Measurements from ENCODE around the gene RAPGEF3.

DNA sequence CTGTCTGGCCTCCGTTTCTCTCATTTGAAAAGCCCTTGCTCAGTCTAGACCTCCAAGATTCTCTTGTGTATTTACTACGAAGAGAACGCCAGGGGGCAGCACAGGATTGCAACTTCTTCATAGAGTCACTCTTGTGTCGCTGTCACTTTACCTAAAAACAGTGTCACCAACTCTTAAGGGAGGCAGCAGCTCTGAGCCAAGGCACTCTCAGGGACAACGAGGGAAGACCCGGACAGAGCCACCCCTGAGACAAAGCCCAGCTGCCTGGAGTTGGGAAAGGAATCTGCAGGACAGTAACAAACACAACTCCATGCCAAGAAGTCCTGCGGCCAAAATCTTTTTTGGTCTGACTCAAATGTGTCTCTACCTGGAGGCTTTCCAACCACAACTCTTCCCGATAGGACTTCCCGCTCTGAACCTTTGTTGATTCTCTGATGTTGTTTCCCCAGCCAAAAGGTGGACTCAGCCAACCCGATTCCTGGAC, 43.2 kb downstream of the RAPGEF3 start:
- TF ChIP-seq, protein P1, sequence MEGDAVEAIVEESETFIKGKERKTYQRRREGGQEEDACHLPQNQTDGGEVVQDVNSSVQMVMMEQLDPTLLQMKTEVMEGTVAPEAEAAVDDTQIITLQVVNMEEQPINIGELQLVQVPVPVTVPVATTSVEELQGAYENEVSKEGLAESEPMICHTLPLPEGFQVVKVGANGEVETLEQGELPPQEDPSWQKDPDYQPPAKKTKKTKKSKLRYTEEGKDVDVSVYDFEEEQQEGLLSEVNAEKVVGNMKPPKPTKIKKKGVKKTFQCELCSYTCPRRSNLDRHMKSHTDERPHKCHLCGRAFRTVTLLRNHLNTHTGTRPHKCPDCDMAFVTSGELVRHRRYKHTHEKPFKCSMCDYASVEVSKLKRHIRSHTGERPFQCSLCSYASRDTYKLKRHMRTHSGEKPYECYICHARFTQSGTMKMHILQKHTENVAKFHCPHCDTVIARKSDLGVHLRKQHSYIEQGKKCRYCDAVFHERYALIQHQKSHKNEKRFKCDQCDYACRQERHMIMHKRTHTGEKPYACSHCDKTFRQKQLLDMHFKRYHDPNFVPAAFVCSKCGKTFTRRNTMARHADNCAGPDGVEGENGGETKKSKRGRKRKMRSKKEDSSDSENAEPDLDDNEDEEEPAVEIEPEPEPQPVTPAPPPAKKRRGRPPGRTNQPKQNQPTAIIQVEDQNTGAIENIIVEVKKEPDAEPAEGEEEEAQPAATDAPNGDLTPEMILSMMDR (IDR thresholded peaks at IDR 0.05 in 4 of 5, conservative IDR thresholded peaks at IDR 0.05 in 1 of 5), result peak; percentile 82 to 91 (median 86)
- TF ChIP-seq POLR2A (IDR thresholded peaks at IDR 0.05), result no peak
